K562 (cell line): ENCODE results near the gene SYTL4. TPM values are rescaled to one million over a fixed set of nuclear protein-coding genes. Genes with fewer than 3 reads are reported as not detected.

Experiments used
- ATAC-seq: fragments of 200-7000 bp; cut with Tn5 transposase; 3 replicates; pipeline ENCODE4 v1.9.1; 2020; ENCODE audit warnings: moderate library complexity
- BruUV-seq: library from RNA; stranded (reverse); fragments of 400-500 nt; replicated peaks from 2 replicates; lab custom pipeline; 2021; lab: Mats Ljungman, UMichigan
- CTCF ChIA-PET: fragments of 300-600 bp; formaldehyde crosslinking; extraction: SDS; loops from one replicate; lab custom pipeline; 2021; ENCODE audit warnings: low intra/inter-chr PET ratio; lab: Yijun Ruan, JAX
- POLR2A ChIA-PET: fragments of 300-600, 350-650 bp; sonication (Branson Sonifier 250); formaldehyde crosslinking; extraction: SDS; loops from one replicate; lab custom pipeline; 2021; ENCODE audit warnings: antibody characterized with exemption, inconsistent platforms; lab: Yijun Ruan, JAX
- DNase-seq, 4 experiments: peaks; one replicate each; pipeline versions ENCODE4 v3.0.0 to v3.0.0-alpha.2; 2011 to 2018; ENCODE audit warnings: low spot score in 3 of 4, mixed read lengths in 3 of 4; ENCODE audit errors: extremely low read depth in 1 of 4
- FAIRE-seq: peaks from 2 replicates; lab custom pipeline; 2011; peaks lifted over from hg19 to GRCh38; lab: Jason Lieb, UNC
- H2AFZ ChIP-seq: 2 replicates; pipeline ENCODE4 v1.6.0; 2011; ENCODE audit warnings: low read depth, low read length, control low read depth, inconsistent platforms
- H3K27ac ChIP-seq: fragments of 200-600 bp; 3 replicates; pipeline ENCODE4 v1.8.0; 2011; ENCODE audit warnings: low read depth, mild to moderate bottlenecking, control low read depth, inconsistent platforms, low read length, moderate library complexity, mixed read lengths; ENCODE audit errors: extremely low read depth
- H3K27me3 ChIP-seq, 2 experiments: fragments of 300-600 bp in 1 of 2; 2 replicates in 1 of 2; 3 replicates in 1 of 2; pipeline versions ENCODE4 v1.6.0 to v1.8.0; 2011; ENCODE audit warnings: inconsistent platforms in 2 of 2, low read length in 2 of 2, mild to moderate bottlenecking in 1 of 2, mixed read lengths in 1 of 2, moderate library complexity in 1 of 2; ENCODE audit not compliant: control insufficient read depth in 2 of 2, insufficient read depth in 2 of 2
- H3K36me3 ChIP-seq: fragments of 300-600 bp; 3 replicates; pipeline ENCODE4 v1.8.0; 2011; ENCODE audit warnings: mild to moderate bottlenecking, low read length, inconsistent platforms; ENCODE audit not compliant: control insufficient read depth, insufficient read depth
- H3K4me1 ChIP-seq, 2 experiments: fragments of 200-600 bp in 1 of 2; replicated peaks in 1 of 2; 2 replicates in 1 of 2; 3 replicates in 1 of 2; pipeline versions ENCODE4 v1.5.1 to v1.8.0; 2011; ENCODE audit warnings: inconsistent platforms in 2 of 2, low read length in 2 of 2, mild to moderate bottlenecking in 1 of 2, mixed read lengths in 1 of 2, moderate library complexity in 1 of 2; ENCODE audit not compliant: control insufficient read depth in 2 of 2, insufficient read depth in 2 of 2
- H3K4me2 ChIP-seq: 2 replicates; pipeline ENCODE4 v1.6.1; 2011; ENCODE audit warnings: low read length, control low read depth, inconsistent platforms, mixed read lengths; ENCODE audit not compliant: insufficient read depth
- H3K4me3 ChIP-seq: fragments of 200-600 bp; sonication (generic), shearing (Covaris generic); 2 replicates; pipeline ENCODE4 v1.5.1; 2016; ENCODE audit warnings: control low read depth, inconsistent platforms
- H3K79me2 ChIP-seq: fragments of 200-600 bp; 3 replicates; pipeline ENCODE4 v1.8.0; 2011; ENCODE audit warnings: low read length, inconsistent platforms; ENCODE audit not compliant: control insufficient read depth, insufficient read depth
- H3K9ac ChIP-seq, 2 experiments: 2 replicates each; pipeline versions ENCODE4 v1.6.0 to v1.6.1; 2011; ENCODE audit warnings: low read depth in 2 of 2, low read length in 2 of 2, control low read depth in 1 of 2, inconsistent platforms in 1 of 2, mild to moderate bottlenecking in 1 of 2, mixed read lengths in 1 of 2; ENCODE audit not compliant: insufficient read depth in 1 of 2
- H3K9me1 ChIP-seq: one replicate; pipeline ENCODE4 v1.6.0; 2011; ENCODE audit warnings: inconsistent platforms, mild to moderate bottlenecking, low read length, moderate library complexity; ENCODE audit not compliant: control insufficient read depth, insufficient read depth
- H3K9me3 ChIP-seq: replicated peaks from 2 replicates; pipeline ENCODE4 v1.5.1; 2011; ENCODE audit warnings: low read depth, low read length, inconsistent platforms; ENCODE audit not compliant: control insufficient read depth, insufficient read depth
- H4K20me1 ChIP-seq: replicated peaks from 2 replicates; pipeline ENCODE4 v1.6.1; 2011; ENCODE audit warnings: low read length, inconsistent platforms, mixed read lengths; ENCODE audit not compliant: control insufficient read depth, insufficient read depth
- COPS2 ChIP-seq: fragments of 450-650 bp; conservative IDR thresholded peaks from 2 replicates; pipeline ENCODE4 v1.6.1; 2016; ENCODE audit warnings: mild to moderate bottlenecking, moderate library complexity
- DACH1 ChIP-seq: fragments of 450-650 bp; IDR thresholded peaks from 2 replicates; pipeline ENCODE4 v1.6.1; 2018; ENCODE audit not compliant: partially characterized antibody
- ELF2 ChIP-seq: fragments of 250-450 bp; sonication (Bioruptor Pico); IDR thresholded peaks from 2 replicates; pipeline ENCODE4 v1.5.0; 2021; ENCODE audit warnings: mild to moderate bottlenecking
- IRF2 ChIP-seq: sonication (generic); formaldehyde crosslinking; IDR thresholded peaks from 2 replicates; pipeline ENCODE4 v1.8.1; 2022; ENCODE audit warnings: mild to moderate bottlenecking, missing genetic modification reagents
- KLF10 ChIP-seq: fragments of 250-450 bp; sonication (Bioruptor Pico); IDR thresholded peaks from 2 replicates; pipeline ENCODE4 v1.6.1; 2021; ENCODE audit warnings: matching md5 sums
- MIER1 ChIP-seq: fragments of 450-650 bp; IDR thresholded peaks from 2 replicates; pipeline ENCODE4 v1.6.1; 2016; ENCODE audit warnings: antibody characterized with exemption, mild to moderate bottlenecking, low read depth
- POLR2B ChIP-seq: fragments of 450-650 bp; IDR thresholded peaks from 2 replicates; pipeline ENCODE4 v1.6.1; 2018; ENCODE audit warnings: low read depth; ENCODE audit not compliant: partially characterized antibody
- PRMT5 ChIP-seq: sonication (generic); formaldehyde crosslinking; IDR thresholded peaks from 2 replicates; pipeline ENCODE4 v1.5.0; 2020; ENCODE audit warnings: missing genetic modification reagents
- SMAD1 ChIP-seq: fragments of 150-350 bp; IDR thresholded peaks from 2 replicates; pipeline ENCODE4 v1.6.1; 2014; ENCODE audit warnings: low read length, low read depth; ENCODE audit not compliant: partially characterized antibody
- SMAD4 ChIP-seq: fragments of 250-450 bp; sonication (Bioruptor Pico); conservative IDR thresholded peaks from 2 replicates; pipeline ENCODE4 v1.8.0; 2021; ENCODE audit warnings: inconsistent platforms, mild to moderate bottlenecking, moderate library complexity
- SMARCA5 ChIP-seq: fragments of 450-650 bp; IDR thresholded peaks from 2 replicates; pipeline ENCODE4 v1.6.1; 2016
- WGBS: fragments of 100-300 bp; shearing (Covaris generic); methylation state at CpG from one replicate; pipeline ENCODE4 v1.1.6; 2016; ENCODE audit warnings: low coverage, mixed read lengths; ENCODE audit not compliant: insufficient coverage; ENCODE audit errors: missing lambda C conversion rate; 5-methylcytosine and 5-hydroxymethylcytosine counted together
- in situ Hi-C: fragments of 300-500 bp; cut with MboI; formaldehyde crosslinking; loops from 4 replicates; pipeline ENCODE4 v1.15.0; 2018; ENCODE audit warnings: inconsistent platforms, mixed read lengths
- intact Hi-C: fragments of 100-400 bp; cut with micrococcal nuclease; formaldehyde crosslinking; loops from 2 replicates; pipeline ENCODE4 v1.14.2; 2022
- polyA plus RNA-seq, 8 experiments: library from polyadenylated mRNA; depleted of rRNA in 4 of 8; stranded (reverse) in 5 of 8; unstranded in 3 of 8; fragments of >200 nt; fragmentation: Nextera tagmentation in 2 of 8; fragmentation: Illumina TruSeq in 1 of 8; extraction: Ambion mirVana in 2 of 8; extraction: Trizol in 1 of 8; gene quantifications; 2 replicates each; pipeline versions ENCODE4 v1.2.1 to v1.2.3, GENCODE V29; 2011 to 2014; ENCODE audit warnings: inconsistent platforms in 1 of 8, missing spikeins in 1 of 8
- total RNA-seq, 7 experiments: library from RNA; depleted of rRNA in 6 of 7; stranded (reverse); fragments of >200 nt in 6 of 7; fragmentation: Illumina TruSeq in 2 of 7; extraction: Trizol in 2 of 7; gene quantifications; 2 replicates each; pipeline versions ENCODE4 v1.2.1 to v1.2.3, GENCODE V29; 2011 to 2021; ENCODE audit warnings: low replicate concordance in 1 of 7
- TF ChIP-seq, protein P1 (sequence below): sonication (generic); formaldehyde crosslinking; IDR thresholded peaks from 2 replicates; pipeline ENCODE4 v1.5.0; 2020; ENCODE audit warnings: missing genetic modification reagents

The SYTL4 gene
- total and polyA plus RNA-seq, 9 of the 15 experiments (the other 6 are each of a cell fraction or from before 2014, with no cell fraction given) = 0.65 to 9.0 (median 1.5) TPM

GRCh38 chrX:100717363-100717762 lies 14.6 kb downstream of the SYTL4 start:
- no peak overlapping the region for H2AFZ ChIP-seq
- ChIA-PET POLR2A (interaction anchor here (1.2 kb wide), 1 partner anchor 30 kb away, joined by 3 read pairs; no protein-coding TSS in a partner anchor), CTCF (no interaction called here)
- H4K20me1 ChIP-seq = no peaks in the 10 kb centered on the region
- ATAC-seq = no peak
- TF ChIP-seq KLF10 (CRISPR knock-in tag) (no peak), PRMT5 (CRISPR knock-in tag) (no peak), SMAD1 (no peak), SMAD4 (no peak), MIER1 (no peak), SMARCA5 (no peak), POLR2B (no peak), ELF2 (CRISPR knock-in tag) (no peak), IRF2 (CRISPR knock-in tag) (no peak), COPS2 (no peak), DACH1 (no peak)
- TF ChIP-seq, protein P1, sequence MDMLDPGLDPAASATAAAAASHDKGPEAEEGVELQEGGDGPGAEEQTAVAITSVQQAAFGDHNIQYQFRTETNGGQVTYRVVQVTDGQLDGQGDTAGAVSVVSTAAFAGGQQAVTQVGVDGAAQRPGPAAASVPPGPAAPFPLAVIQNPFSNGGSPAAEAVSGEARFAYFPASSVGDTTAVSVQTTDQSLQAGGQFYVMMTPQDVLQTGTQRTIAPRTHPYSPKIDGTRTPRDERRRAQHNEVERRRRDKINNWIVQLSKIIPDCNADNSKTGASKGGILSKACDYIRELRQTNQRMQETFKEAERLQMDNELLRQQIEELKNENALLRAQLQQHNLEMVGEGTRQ = no peak
- no peak overlapping the region for H3K4me2 ChIP-seq
- H3K27ac ChIP-seq = no peak overlapping the region
- no peaks in the 10 kb centered on the region for H3K9me3 ChIP-seq
- no peaks in the 10 kb centered on the region for H3K4me1 ChIP-seq
- no peak for DNase-seq
- no peaks in the 10 kb centered on the region for H3K36me3 ChIP-seq
- H3K9me1 ChIP-seq = no peaks in the 10 kb centered on the region
- FAIRE-seq = no peak
- no peak overlapping the region for H3K9ac ChIP-seq
- no peak overlapping the region for H3K4me3 ChIP-seq
- in situ Hi-C loops (no loop called here), intact Hi-C loops (no loop called here)
- H3K27me3 ChIP-seq = no peaks in the 10 kb centered on the region
- no peaks in the 10 kb centered on the region for H3K79me2 ChIP-seq
- WGBS = 37% methylated on average over 8 of the region's 8 CpGs
- BruUV-seq = no TSS peak
